Colonic mucosa (tissue), 4 donors: ENCODE results near the gene CTIF. TPM values are rescaled to one million over a fixed set of nuclear protein-coding genes. Genes with fewer than 3 reads are reported as not detected.

Experiments
- DNase-seq: peaks from one replicate; pipeline ENCODE4 v3.0.0-alpha.2; 2020
- H3K27ac ChIP-seq: fragments of 200-600 bp; one replicate; pipeline ENCODE4 v1.8.0; 2021
- H3K27me3 ChIP-seq: fragments of 200-600 bp; one replicate; pipeline ENCODE4 v1.8.0; 2021
- H3K36me3 ChIP-seq: fragments of 200-600 bp; one replicate; pipeline ENCODE4 v1.8.0; 2021
- H3K4me1 ChIP-seq: fragments of 200-600 bp; one replicate; pipeline ENCODE4 v1.8.0; 2021; ENCODE audit warnings: mild to moderate bottlenecking
- H3K4me3 ChIP-seq: fragments of 200-600 bp; one replicate; pipeline ENCODE4 v1.8.0; 2021
- H3K9ac ChIP-seq, 2 donors: one replicate each; pipeline ENCODE4 v1.7.0; 2013; ENCODE audit warnings: control low read depth in 2 of 2, low read depth in 2 of 2, low read length in 2 of 2
- H3K9me3 ChIP-seq: fragments of 200-600 bp; one replicate; pipeline ENCODE4 v1.8.0; 2021
- intact Hi-C: fragments of 100-400 bp; cut with DNase I; formaldehyde crosslinking; loops from one replicate; pipeline ENCODE4 v1.14.1; 2022
- total RNA-seq, 2 donors: library from RNA; stranded (reverse); fragmentation: NEBNext Ultra II Directional in 1 of 2; extraction: Animal tissue kit (Norgen Biotek cat#: 25700) in 1 of 2; gene quantifications; one replicate each; pipeline ENCODE4 v1.2.1, GENCODE V29; 2021
- TF ChIP-seq, protein P1 (sequence below): fragments of 200-600 bp; IDR thresholded peaks from one replicate; pipeline ENCODE4 v1.8.0; 2022; ENCODE audit warnings: antibody characterized with exemption, mild to moderate bottlenecking
- donor health status: healthy.
- donor health status: DM: no; HTN: no; CAD: no.
- donor health status: DM: no; HTN: no; CAD: no.

Gene CTIF
- total RNA-seq, 2 donors from 2014 or later: 13.0 to 16.7 TPM

DNA sequence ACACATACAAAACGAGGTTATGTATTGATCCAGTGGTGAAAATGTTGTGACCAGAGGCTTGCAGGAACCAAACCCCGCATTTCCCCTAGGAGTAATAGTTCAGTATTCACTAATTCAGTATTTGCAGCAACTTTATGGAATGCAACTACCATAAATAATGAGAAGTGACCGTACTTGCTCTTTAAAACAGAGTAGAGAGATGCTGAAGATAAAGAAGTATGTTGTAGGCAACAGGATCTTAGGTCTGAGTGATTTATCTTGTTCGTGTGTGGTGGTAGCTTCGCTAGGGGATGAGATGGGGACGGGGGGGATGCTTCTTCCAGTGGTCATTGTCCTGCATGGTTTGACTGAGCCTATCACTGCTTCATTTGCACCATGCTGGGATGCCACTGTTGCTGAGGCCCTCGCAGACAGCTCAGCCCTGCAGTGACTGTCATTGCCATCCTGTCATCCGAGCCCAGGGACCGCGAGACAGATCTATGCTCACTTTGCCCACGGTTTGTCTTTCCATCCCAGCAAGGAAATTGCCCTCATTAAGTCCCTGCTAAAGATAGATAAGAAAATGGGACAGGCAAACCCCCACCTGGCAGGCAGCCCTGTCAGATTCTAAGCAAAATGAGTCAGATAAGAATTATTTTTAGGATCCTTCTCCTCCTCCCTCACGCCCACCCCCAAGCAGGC, 181.3 kb downstream of the CTIF start:
- no peaks in the 10 kb centered on the region for H3K4me1 ChIP-seq
- H3K4me3 ChIP-seq: no peak overlapping the region
- no peaks in the 10 kb centered on the region for H3K9me3 ChIP-seq
- no peaks in the 10 kb centered on the region for H3K36me3 ChIP-seq
- no peak for DNase-seq
- intact Hi-C loops: no loop called here
- TF ChIP-seq, protein P1, sequence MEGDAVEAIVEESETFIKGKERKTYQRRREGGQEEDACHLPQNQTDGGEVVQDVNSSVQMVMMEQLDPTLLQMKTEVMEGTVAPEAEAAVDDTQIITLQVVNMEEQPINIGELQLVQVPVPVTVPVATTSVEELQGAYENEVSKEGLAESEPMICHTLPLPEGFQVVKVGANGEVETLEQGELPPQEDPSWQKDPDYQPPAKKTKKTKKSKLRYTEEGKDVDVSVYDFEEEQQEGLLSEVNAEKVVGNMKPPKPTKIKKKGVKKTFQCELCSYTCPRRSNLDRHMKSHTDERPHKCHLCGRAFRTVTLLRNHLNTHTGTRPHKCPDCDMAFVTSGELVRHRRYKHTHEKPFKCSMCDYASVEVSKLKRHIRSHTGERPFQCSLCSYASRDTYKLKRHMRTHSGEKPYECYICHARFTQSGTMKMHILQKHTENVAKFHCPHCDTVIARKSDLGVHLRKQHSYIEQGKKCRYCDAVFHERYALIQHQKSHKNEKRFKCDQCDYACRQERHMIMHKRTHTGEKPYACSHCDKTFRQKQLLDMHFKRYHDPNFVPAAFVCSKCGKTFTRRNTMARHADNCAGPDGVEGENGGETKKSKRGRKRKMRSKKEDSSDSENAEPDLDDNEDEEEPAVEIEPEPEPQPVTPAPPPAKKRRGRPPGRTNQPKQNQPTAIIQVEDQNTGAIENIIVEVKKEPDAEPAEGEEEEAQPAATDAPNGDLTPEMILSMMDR: no peak
- H3K9ac ChIP-seq: no peak overlapping the region
- H3K27ac ChIP-seq: no peak overlapping the region
- no peaks in the 10 kb centered on the region for H3K27me3 ChIP-seq

DNA sequence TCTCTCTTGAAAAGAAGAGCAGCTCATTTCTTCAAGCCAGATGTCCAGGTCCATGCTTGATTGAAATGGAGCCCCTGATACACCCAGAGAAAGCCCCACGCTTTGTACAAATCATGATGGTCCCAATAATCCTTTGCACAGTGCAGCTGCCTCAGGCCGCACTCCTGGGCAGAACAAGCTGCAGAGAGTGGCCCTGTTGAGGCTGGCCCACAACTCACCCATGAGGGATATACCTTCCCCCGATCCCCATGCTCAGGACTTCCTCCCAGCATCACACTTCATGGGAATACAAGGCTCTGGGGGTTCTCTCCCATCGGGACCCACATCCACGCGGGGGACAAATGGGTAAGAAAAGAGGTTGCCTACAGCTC, 181.8 kb downstream of the CTIF start:
- Histone ChIP-seq H3K36me3 (no peaks in the 10 kb centered on the region), H3K9me3 (no peaks in the 10 kb centered on the region), H3K4me1 (no peaks in the 10 kb centered on the region), H3K4me3 (no peak overlapping the region), H3K27me3 (no peaks in the 10 kb centered on the region), H3K9ac (no peak overlapping the region), H3K27ac (no peak overlapping the region)
- TF ChIP-seq, protein P1: no peak
- no peak for DNase-seq
- intact Hi-C loops: no loop called here

DNA sequence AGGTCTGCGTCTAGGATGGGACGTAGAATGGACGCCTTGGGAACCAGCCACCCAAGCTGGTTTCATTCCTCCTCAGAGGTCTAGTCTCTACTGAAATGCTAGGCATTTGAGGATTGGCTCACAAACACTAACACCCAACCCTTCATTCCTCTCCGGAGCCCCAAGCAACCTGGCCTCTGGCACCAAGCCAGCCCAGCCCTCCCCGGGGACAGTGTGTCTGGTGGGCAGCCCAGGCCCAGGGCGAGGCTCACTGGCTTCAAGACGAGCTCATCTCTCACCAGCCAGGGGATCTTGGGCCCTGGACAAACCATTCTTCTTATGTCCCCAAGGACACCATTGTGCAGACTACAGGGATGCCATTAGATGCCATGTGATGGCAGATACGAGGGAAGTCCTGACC, 182.5 kb downstream of the CTIF start:
- Histone ChIP-seq H3K9ac (no peak overlapping the region), H3K27ac (no peak overlapping the region)
- no peak for DNase-seq

DNA sequence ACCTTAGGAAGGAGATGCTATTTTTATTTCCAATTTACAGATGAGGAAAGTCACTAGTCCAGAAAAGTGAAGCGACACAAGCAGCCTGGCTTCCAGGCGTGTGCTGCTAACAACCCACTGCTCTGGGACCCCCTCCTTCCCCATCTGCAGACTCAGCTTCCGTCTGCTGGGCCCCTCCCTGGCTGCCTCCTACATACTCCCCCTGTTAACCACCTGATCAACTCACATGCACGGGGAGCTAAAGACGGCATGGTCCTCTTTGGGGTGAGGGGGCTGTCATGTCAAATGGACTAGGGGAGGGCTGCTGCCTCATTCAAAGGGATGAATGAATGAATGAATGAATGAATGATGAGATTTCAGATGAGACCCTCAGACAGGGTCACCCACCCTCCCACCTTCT, 184.2 kb downstream of the CTIF start:
- DNase-seq: no peak
- no peaks in the 10 kb centered on the region for H3K4me1 ChIP-seq
- no peak overlapping the region for H3K9ac ChIP-seq
- intact Hi-C loops: no loop called here
- no peaks in the 10 kb centered on the region for H3K27me3 ChIP-seq
- H3K4me3 ChIP-seq: no peak overlapping the region
- no peaks in the 10 kb centered on the region for H3K9me3 ChIP-seq
- no peak overlapping the region for H3K27ac ChIP-seq
- H3K36me3 ChIP-seq: no peaks in the 10 kb centered on the region
- TF ChIP-seq, protein P1: no peak

More for the DNA sequence above, 182.5 kb downstream of the CTIF start:
- intact Hi-C loops: no loop called here
- Histone ChIP-seq H3K9me3 (no peaks in the 10 kb centered on the region), H3K27me3 (no peaks in the 10 kb centered on the region), H3K36me3 (no peaks in the 10 kb centered on the region), H3K4me1 (no peaks in the 10 kb centered on the region), H3K4me3 (no peak overlapping the region)
- TF ChIP-seq, protein P1: no peak

DNA sequence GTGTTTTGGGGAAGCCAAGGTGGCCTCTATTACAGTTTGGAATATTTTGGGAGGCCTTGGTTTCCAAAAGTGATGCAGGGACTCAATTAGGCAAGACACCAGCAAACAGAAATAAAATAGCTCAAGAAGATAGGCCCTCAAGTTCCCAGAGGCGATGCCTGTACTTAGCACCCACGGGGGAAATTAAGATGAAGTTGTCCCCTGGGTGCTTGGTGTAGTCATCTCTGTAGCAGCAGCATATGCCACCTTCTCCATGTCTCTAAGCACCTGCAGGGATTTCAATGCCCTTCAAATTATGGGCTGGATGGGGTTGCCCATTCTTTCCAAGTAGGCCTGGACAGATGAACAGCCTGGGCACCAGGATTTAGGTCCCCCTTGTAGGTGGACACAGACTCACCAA, 185.0 kb downstream of the CTIF start:
- H3K27me3 ChIP-seq: no peaks in the 10 kb centered on the region
- no peaks in the 10 kb centered on the region for H3K9me3 ChIP-seq
- no peak overlapping the region for H3K27ac ChIP-seq
- intact Hi-C loops: no loop called here
- TF ChIP-seq, protein P1: no peak
- no peaks in the 10 kb centered on the region for H3K36me3 ChIP-seq
- DNase-seq: no peak
- H3K4me1 ChIP-seq: no peaks in the 10 kb centered on the region
- no peak overlapping the region for H3K9ac ChIP-seq
- H3K4me3 ChIP-seq: no peak overlapping the region
